ENCODE data around the gene CCDC178.

CCDC178 gene

DNA sequence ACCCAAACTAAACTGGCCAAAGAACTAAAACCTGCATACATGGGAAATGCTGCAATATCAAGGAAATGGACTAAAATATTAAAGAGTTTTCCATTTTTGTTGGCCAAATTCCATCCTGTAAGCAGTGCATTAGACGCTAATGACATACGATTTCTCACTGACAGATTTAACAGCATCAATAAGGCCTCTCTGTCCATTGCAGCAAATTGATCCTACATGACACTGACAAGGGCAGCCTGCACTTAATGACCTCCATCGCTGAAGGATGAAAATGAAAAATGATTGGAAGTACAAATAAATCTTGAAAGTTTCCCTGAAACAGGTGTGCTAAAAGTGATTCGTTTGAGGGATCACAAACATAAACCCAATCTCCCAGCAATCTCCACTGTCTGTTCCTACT is 350.1 kb downstream of the CCDC178 start:
- H3K27me3 ChIP-seq (ENCODE audit: control insufficient read depth, low read length) = no peaks in the 10 kb centered on the region
- no peak overlapping the region for H3K4me2 ChIP-seq (ENCODE audit: low read length)
- no peaks in the 10 kb centered on the region for H3K9me3 ChIP-seq (ENCODE audit: control insufficient read depth, insufficient read depth, low read length)
- H3K36me3 ChIP-seq (ENCODE audit: control insufficient read depth, low read length) = no peaks in the 10 kb centered on the region
- no peak overlapping the region for H3K4me3 ChIP-seq (ENCODE audit: low read length)
- H3F3A ChIP-seq (ENCODE audit: control insufficient read depth, insufficient read depth) = no peaks in the 10 kb centered on the region
- H4K20me1 ChIP-seq (ENCODE audit: control insufficient read depth, insufficient read depth, low read depth, low read length) = no peaks in the 10 kb centered on the region
- no peaks in the 10 kb centered on the region for H3K79me2 ChIP-seq (ENCODE audit: control insufficient read depth, low read length)
- no peak overlapping the region for H3K27ac ChIP-seq (ENCODE audit: low read depth, low read length)
- TF ChIP-seq, protein P1, sequence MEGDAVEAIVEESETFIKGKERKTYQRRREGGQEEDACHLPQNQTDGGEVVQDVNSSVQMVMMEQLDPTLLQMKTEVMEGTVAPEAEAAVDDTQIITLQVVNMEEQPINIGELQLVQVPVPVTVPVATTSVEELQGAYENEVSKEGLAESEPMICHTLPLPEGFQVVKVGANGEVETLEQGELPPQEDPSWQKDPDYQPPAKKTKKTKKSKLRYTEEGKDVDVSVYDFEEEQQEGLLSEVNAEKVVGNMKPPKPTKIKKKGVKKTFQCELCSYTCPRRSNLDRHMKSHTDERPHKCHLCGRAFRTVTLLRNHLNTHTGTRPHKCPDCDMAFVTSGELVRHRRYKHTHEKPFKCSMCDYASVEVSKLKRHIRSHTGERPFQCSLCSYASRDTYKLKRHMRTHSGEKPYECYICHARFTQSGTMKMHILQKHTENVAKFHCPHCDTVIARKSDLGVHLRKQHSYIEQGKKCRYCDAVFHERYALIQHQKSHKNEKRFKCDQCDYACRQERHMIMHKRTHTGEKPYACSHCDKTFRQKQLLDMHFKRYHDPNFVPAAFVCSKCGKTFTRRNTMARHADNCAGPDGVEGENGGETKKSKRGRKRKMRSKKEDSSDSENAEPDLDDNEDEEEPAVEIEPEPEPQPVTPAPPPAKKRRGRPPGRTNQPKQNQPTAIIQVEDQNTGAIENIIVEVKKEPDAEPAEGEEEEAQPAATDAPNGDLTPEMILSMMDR (IDR thresholded peaks at IDR 0.05; ENCODE audit: low read depth, low read length, poor library complexity, severe bottlenecking) = no peak
- TF ChIP-seq EZH2phosphoT487 (IDR thresholded peaks at IDR 0.05; ENCODE audit: borderline replicate concordance, low read length) = no peak
- H3K4me1 ChIP-seq (ENCODE audit: control insufficient read depth, low read length) = no peaks in the 10 kb centered on the region
- no peaks in the 10 kb centered on the region for H3K9me2 ChIP-seq (replicated peaks; ENCODE audit: control insufficient read depth, low read length)

DNA sequence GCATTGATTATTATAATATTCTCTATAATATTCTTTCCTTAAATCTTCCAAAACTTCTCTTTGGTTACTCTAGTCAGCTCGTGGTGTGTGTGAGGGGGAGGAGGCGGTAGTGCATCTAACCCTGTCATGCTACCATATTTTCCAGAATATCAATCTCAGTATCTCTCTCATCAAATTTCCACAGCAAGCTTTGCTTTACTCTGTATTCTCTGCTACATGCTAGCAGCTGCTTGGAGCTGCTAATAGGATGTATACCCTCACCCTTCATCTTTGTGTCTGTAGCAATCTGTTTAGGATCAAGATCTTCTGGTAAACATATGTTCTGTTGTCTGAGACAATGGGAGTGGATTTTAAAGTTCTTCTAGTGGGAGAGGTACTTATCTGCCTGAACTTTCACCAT is 363.9 kb downstream of the CCDC178 start:
- no peaks in the 10 kb centered on the region for H3K79me2 ChIP-seq (ENCODE audit: control insufficient read depth, low read length)
- no peak overlapping the region for H3K27ac ChIP-seq (ENCODE audit: low read depth, low read length)
- no peaks in the 10 kb centered on the region for H3K4me1 ChIP-seq (ENCODE audit: control insufficient read depth, low read length)

DNA sequence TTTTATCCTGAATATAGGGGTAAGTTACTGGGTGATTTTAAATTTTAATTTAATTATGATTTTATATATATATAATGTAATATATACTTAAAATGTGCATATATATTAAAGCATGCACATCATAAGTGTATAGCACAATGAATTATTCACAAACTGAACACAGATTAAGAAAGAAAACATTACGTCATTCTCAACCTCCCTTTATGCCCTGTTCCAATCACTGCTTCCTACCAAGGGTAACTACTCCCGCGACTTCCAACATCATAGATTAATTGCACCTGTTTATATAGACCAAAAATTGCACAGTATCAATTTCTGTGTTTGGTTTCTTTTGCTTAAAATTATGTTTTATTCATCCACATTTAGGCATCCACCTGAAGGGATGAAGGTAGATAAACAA is 366.4 kb downstream of the CCDC178 start:
- Histone ChIP-seq H3K9me3 (ENCODE audit: control insufficient read depth, insufficient read depth, low read length) (no peaks in the 10 kb centered on the region), H3K27me3 (ENCODE audit: control insufficient read depth, low read length) (no peaks in the 10 kb centered on the region), H3K79me2 (ENCODE audit: control insufficient read depth, low read length) (no peaks in the 10 kb centered on the region), H3K27ac (ENCODE audit: low read depth, low read length) (no peak overlapping the region), H3K9me2 (replicated peaks; ENCODE audit: control insufficient read depth, low read length) (no peaks in the 10 kb centered on the region), H3K4me1 (ENCODE audit: control insufficient read depth, low read length) (no peaks in the 10 kb centered on the region), H3K4me3 (ENCODE audit: low read length) (no peak overlapping the region), H3K36me3 (ENCODE audit: control insufficient read depth, low read length) (no peaks in the 10 kb centered on the region), H3F3A (ENCODE audit: control insufficient read depth, insufficient read depth) (no peaks in the 10 kb centered on the region), H4K20me1 (ENCODE audit: control insufficient read depth, insufficient read depth, low read depth, low read length) (no peaks in the 10 kb centered on the region), H3K4me2 (ENCODE audit: low read length) (no peak overlapping the region)
- TF ChIP-seq, protein P1 (IDR thresholded peaks at IDR 0.05; ENCODE audit: low read depth, low read length, poor library complexity, severe bottlenecking) = no peak
- TF ChIP-seq EZH2phosphoT487 (IDR thresholded peaks at IDR 0.05; ENCODE audit: borderline replicate concordance, low read length) = no peak

More for the DNA sequence above, 363.9 kb downstream of the CCDC178 start:
- no peak overlapping the region for H3K4me3 ChIP-seq (ENCODE audit: low read length)
- no peaks in the 10 kb centered on the region for H3K9me2 ChIP-seq (replicated peaks; ENCODE audit: control insufficient read depth, low read length)
- no peaks in the 10 kb centered on the region for H3K9me3 ChIP-seq (ENCODE audit: control insufficient read depth, insufficient read depth, low read length)
- no peaks in the 10 kb centered on the region for H3K27me3 ChIP-seq (ENCODE audit: control insufficient read depth, low read length)
- H3K36me3 ChIP-seq (ENCODE audit: control insufficient read depth, low read length) = no peaks in the 10 kb centered on the region
- no peaks in the 10 kb centered on the region for H4K20me1 ChIP-seq (ENCODE audit: control insufficient read depth, insufficient read depth, low read depth, low read length)
- no peak overlapping the region for H3K4me2 ChIP-seq (ENCODE audit: low read length)
- TF ChIP-seq, protein P1 (IDR thresholded peaks at IDR 0.05; ENCODE audit: low read depth, low read length, poor library complexity, severe bottlenecking) = no peak
- H3F3A ChIP-seq (ENCODE audit: control insufficient read depth, insufficient read depth) = no peaks in the 10 kb centered on the region
